ENCODE results near the gene CCNT1. TPM values are rescaled to one million over a fixed set of nuclear protein-coding genes. Genes with fewer than 3 reads are reported as not detected.

CCNT1 gene
- 10 to 100 TPM; 12.5 to 31.6 TPM for total RNA-seq

GRCh38 chr12:48716493-48717251 is at the start of gene CCNT1:
Gene CCNT1 (minus strand): TSS chr12:48716707. CDS start chr12:48716675, 32 bp downstream.
- no peaks in the 10 kb centered on the region for H3K9me3 ChIP-seq
- H3K27ac ChIP-seq: peak within 1 kb of the TSS; percentile 84 to 97 (median 92)
- 0 to 1% methylated on average over 21 to 61 of the region's 61 CpGs for WGBS, 2 donors
- H3K4me3 ChIP-seq: peak within 1 kb of the TSS; percentile 46 to 76
- intact Hi-C loops (cut with DNase I): no loop called here
- TF ChIP-seq POLR2A (IDR thresholded peaks at IDR 0.05) (peak; percentile 53 to 93 (median 93)), CTCF (IDR thresholded peaks at IDR 0.05) (peak in 4 of 7 experiments; percentile 42 to 62 (median 54))
- ATAC-seq (peak; percentile 98), DNase-seq (peak; percentile 98 to 99 (median 98))
- peaks cover 0 to 3% of the 10 kb centered on the region in 2 donors for H3K36me3 ChIP-seq (replicated peaks in 1 of 2; ENCODE audit: insufficient read depth in 1 of 2, low read depth in 2 of 2)
- H3K4me1 ChIP-seq: peaks cover 33% of the 10 kb centered on the region
- no peaks in the 10 kb centered on the region for H3K27me3 ChIP-seq

GRCh38 chr12:48765753-48766162 is 49.3 kb upstream of the CCNT1 start:
- Histone ChIP-seq H3K36me3 (replicated peaks in 1 of 2; ENCODE audit: insufficient read depth in 1 of 2, low read depth in 2 of 2) (no peaks in the 10 kb centered on the region), H3K9me3 (no peaks in the 10 kb centered on the region), H3K4me1 (no peaks in the 10 kb centered on the region), H3K27me3 (no peaks in the 10 kb centered on the region), H3K4me3 (no peak overlapping the region), H3K27ac (no peak overlapping the region)
- TF ChIP-seq POLR2A (IDR thresholded peaks at IDR 0.05): no peak
- no peak for TF ChIP-seq CTCF (IDR thresholded peaks at IDR 0.05)
- DNase-seq (peak in 1 of 4 donors; percentile 32), ATAC-seq (no peak)
- 71 to 76% methylated on average over 5 of the region's 5 CpGs for WGBS, 2 donors
- intact Hi-C loops (cut with DNase I): no loop called here

GRCh38 chr12:48764521-48764920 is 48.0 kb upstream of the CCNT1 start:
- Histone ChIP-seq H3K27me3 (no peaks in the 10 kb centered on the region), H3K4me1 (no peaks in the 10 kb centered on the region), H3K9me3 (no peaks in the 10 kb centered on the region), H3K27ac (no peak overlapping the region), H3K36me3 (replicated peaks in 1 of 2; ENCODE audit: insufficient read depth in 1 of 2, low read depth in 2 of 2) (no peaks in the 10 kb centered on the region), H3K4me3 (no peak overlapping the region)
- intact Hi-C loops (cut with DNase I): no loop called here
- 51 to 58% methylated on average over 2 of the region's 2 CpGs for WGBS, 2 donors
- ATAC-seq: no peak
- no peak for DNase-seq
- TF ChIP-seq POLR2A (IDR thresholded peaks at IDR 0.05) (no peak), CTCF (IDR thresholded peaks at IDR 0.05) (no peak)

- no peaks in the 10 kb centered on the region for H3K27me3 ChIP-seq
- H3K36me3 ChIP-seq (replicated peaks in 1 of 2; ENCODE audit: insufficient read depth in 1 of 2, low read depth in 2 of 2): no peaks in the 10 kb centered on the region
- DNase-seq (no peak), ATAC-seq (no peak)
- H3K4me3 ChIP-seq: no peak overlapping the region
- H3K4me1 ChIP-seq: no peaks in the 10 kb centered on the region
- no peaks in the 10 kb centered on the region for H3K9me3 ChIP-seq
- no peak overlapping the region for H3K27ac ChIP-seq
- intact Hi-C loops (cut with DNase I): no loop called here
- TF ChIP-seq POLR2A (IDR thresholded peaks at IDR 0.05) (no peak), CTCF (IDR thresholded peaks at IDR 0.05) (no peak)
These were observed 42.2 kb upstream of the CCNT1 start for GRCh38 chr12:48758737-48759136.

GRCh38 chr12:48758186-48758585 is 41.7 kb upstream of the CCNT1 start:
- Histone ChIP-seq H3K36me3 (replicated peaks in 1 of 2; ENCODE audit: insufficient read depth in 1 of 2, low read depth in 2 of 2) (no peaks in the 10 kb centered on the region), H3K27me3 (no peaks in the 10 kb centered on the region), H3K27ac (no peak overlapping the region), H3K4me1 (no peaks in the 10 kb centered on the region), H3K9me3 (no peaks in the 10 kb centered on the region), H3K4me3 (no peak overlapping the region)
- no peak for ATAC-seq
- no peak for DNase-seq
- TF ChIP-seq CTCF (IDR thresholded peaks at IDR 0.05) (no peak), POLR2A (IDR thresholded peaks at IDR 0.05) (no peak)
- intact Hi-C loops (cut with DNase I): no loop called here
- WGBS, 2 donors: 72 to 87% methylated on average over 4 of the region's 4 CpGs

All from body of pancreas (tissue), 4 donors.